Breast epithelium (tissue), 4 donors: Measurements from ENCODE around the gene ZNF236. TPM values are rescaled to one million over a fixed set of nuclear protein-coding genes. Genes with fewer than 3 reads are reported as not detected.
"Not testable (repeated sequence)": the region's sequence is repeated elsewhere in the genome, so short reads cannot be mapped to it uniquely, and the experiment has no call there.

Experiments used
- DNase-seq, 2 donors: peaks; one replicate each; pipeline ENCODE4 v3.0.0-alpha.2; 2019; ENCODE audit warnings: low spot score in 2 of 2
- H3K27ac ChIP-seq, 2 donors: fragments of 200-600 bp; sonication (generic) in 1 of 2; one replicate each; pipeline ENCODE4 v1.5.1; 2016 to 2019; ENCODE audit warnings: mild to moderate bottlenecking in 1 of 2
- H3K27me3 ChIP-seq, 2 donors: fragments of 200-600 bp; sonication (generic) in 1 of 2; one replicate each; pipeline versions ENCODE4 v1.5.1 to v1.6.0; 2017 to 2019; ENCODE audit warnings: control low read depth in 1 of 2, mild to moderate bottlenecking in 1 of 2
- H3K36me3 ChIP-seq: fragments of 200-600 bp; one replicate; pipeline ENCODE4 v1.5.1; 2019
- H3K4me1 ChIP-seq, 2 donors: fragments of 200-600 bp; sonication (generic); one replicate each; pipeline ENCODE4 v1.5.1; 2016 to 2019; ENCODE audit warnings: control low read depth in 1 of 2
- H3K4me3 ChIP-seq, 3 donors: fragments of 200-600 bp; sonication (generic); 1 replicate in 2 of 3; 2 replicates in 1 of 3; pipeline ENCODE4 v1.5.1; 2016 to 2019; ENCODE audit warnings: mild to moderate bottlenecking in 3 of 3, moderate library complexity in 2 of 3
- H3K9me3 ChIP-seq, 2 donors: fragments of 200-600 bp; sonication (generic) in 1 of 2; one replicate each; pipeline ENCODE4 v1.5.1; 2016 to 2019; ENCODE audit warnings: control low read depth in 1 of 2
- POLR2A ChIP-seq: fragments of 450-650 bp; IDR thresholded peaks from one replicate; pipeline ENCODE4 v1.6.1; 2016; ENCODE audit warnings: antibody characterized with exemption, mild to moderate bottlenecking, moderate library complexity
- POLR2AphosphoS5 ChIP-seq, 3 donors: sonication (generic); formaldehyde crosslinking; IDR thresholded peaks; one replicate each; pipeline ENCODE4 v1.6.1; 2017; ENCODE audit warnings: antibody characterized with exemption in 3 of 3
- intact Hi-C: fragments of 100-400 bp; cut with DNase I; formaldehyde crosslinking; loops from one replicate; pipeline ENCODE4 v1.15.1; 2023; ENCODE audit warnings: low total_unique reads
- total RNA-seq, 3 donors: library from RNA; depleted of rRNA; stranded (reverse); fragments of >200 nt; gene quantifications; one replicate each; pipeline ENCODE4 v1.1.0, GENCODE V29; 2016
- TF ChIP-seq, protein P1 (sequence below), 3 donors: fragments of 450-650 bp; IDR thresholded peaks; one replicate each; pipeline ENCODE4 v1.5.1; 2016 to 2017; ENCODE audit warnings: antibody characterized with exemption in 3 of 3, mild to moderate bottlenecking in 3 of 3, moderate library complexity in 3 of 3

ZNF236 gene
- total RNA-seq, 3 donors from 2014 or later: 12.3 to 28.2 (median 27.1) TPM

DNA sequence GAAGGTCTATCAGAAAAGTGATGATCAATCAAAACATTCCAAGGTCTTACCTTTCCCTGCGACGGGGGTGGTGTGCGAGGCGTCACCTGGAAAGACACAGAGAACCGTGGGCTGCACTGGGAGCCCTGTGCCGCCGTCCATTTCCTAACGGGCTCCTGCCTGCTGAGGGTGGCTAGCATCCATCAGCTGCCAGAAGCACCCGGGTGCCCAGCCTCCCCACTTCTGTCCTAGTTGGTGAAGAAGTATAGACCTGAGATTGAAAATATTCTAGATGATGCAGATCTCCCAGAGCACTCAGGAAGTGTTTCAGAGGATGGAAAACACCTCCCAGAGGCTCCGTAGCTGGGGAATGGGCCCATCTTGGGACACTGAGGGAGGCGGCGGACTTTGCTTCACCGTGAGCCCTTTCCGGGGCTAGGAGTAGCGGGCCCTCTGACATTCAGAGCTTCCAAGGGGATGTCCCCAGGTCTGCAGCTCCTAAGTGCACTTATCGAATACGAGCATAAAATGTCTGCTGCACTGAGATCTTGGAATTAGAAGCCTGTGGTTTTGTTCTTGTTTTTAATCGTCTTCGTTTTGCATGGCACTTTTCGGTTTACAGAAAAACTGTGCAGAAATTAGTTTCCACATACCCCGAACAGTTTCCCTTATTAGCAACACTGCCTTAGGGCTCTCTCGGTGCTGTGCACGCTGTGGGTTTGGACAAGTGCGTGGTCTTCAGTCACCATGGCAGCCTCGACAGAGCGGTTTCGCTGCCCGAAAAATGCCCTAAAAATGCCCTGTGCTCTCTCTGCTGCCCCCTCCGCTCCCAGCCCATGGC, 166.7 kb downstream of the ZNF236 start:
- Histone ChIP-seq H3K9me3 (no peaks in the 10 kb centered on the region), H3K27me3 (no peaks in the 10 kb centered on the region), H3K4me1 (no peaks in the 10 kb centered on the region), H3K36me3 (no peaks in the 10 kb centered on the region), H3K27ac (peak overlapping the region in 1 of 2 donors; percentile 32), H3K4me3 (no peak overlapping the region)
- no peak for DNase-seq
- intact Hi-C loops: no loop called here
- TF ChIP-seq, protein P1, sequence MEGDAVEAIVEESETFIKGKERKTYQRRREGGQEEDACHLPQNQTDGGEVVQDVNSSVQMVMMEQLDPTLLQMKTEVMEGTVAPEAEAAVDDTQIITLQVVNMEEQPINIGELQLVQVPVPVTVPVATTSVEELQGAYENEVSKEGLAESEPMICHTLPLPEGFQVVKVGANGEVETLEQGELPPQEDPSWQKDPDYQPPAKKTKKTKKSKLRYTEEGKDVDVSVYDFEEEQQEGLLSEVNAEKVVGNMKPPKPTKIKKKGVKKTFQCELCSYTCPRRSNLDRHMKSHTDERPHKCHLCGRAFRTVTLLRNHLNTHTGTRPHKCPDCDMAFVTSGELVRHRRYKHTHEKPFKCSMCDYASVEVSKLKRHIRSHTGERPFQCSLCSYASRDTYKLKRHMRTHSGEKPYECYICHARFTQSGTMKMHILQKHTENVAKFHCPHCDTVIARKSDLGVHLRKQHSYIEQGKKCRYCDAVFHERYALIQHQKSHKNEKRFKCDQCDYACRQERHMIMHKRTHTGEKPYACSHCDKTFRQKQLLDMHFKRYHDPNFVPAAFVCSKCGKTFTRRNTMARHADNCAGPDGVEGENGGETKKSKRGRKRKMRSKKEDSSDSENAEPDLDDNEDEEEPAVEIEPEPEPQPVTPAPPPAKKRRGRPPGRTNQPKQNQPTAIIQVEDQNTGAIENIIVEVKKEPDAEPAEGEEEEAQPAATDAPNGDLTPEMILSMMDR (IDR thresholded peaks at IDR 0.05): no peak
- TF ChIP-seq POLR2AphosphoS5 (IDR thresholded peaks at IDR 0.05) (no peak), POLR2A (no peak)

DNA sequence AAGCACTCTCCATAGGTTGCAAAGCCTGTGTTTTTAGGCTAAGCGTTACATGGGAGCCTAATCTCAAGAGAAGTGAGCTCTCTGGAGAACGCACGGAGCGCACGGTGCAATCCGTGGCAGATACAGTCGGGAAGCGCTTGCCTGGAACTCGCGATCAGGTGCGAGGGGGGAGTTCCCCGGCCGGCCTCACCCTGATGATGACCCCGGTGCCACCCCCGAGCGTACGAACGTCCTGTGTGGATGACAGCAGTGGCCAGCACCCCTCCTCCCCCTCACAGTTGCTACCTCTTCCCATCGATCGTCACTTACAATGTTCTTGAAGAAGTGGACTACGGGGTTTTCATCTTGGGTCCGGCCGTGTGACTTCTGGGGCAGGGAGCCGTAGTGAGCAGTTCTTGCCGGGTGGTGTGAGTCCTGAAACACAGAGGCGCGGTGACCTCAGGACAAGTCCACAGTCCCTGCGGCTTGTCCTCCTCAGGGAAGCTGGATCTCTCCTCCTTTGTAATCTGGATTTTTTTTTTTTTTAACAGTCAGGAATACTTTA, 167.4 kb downstream of the ZNF236 start:
- intact Hi-C loops: no loop called here
- H3K27me3 ChIP-seq: no peaks in the 10 kb centered on the region
- H3K9me3 ChIP-seq: no peaks in the 10 kb centered on the region
- H3K36me3 ChIP-seq: no peaks in the 10 kb centered on the region
- no peaks in the 10 kb centered on the region for H3K4me1 ChIP-seq
- no peak overlapping the region for H3K27ac ChIP-seq
- TF ChIP-seq, protein P1 (IDR thresholded peaks at IDR 0.05): no peak
- TF ChIP-seq POLR2A: no peak
- TF ChIP-seq POLR2AphosphoS5 (IDR thresholded peaks at IDR 0.05): no peak
- no peak for DNase-seq
- no peak overlapping the region for H3K4me3 ChIP-seq

DNA sequence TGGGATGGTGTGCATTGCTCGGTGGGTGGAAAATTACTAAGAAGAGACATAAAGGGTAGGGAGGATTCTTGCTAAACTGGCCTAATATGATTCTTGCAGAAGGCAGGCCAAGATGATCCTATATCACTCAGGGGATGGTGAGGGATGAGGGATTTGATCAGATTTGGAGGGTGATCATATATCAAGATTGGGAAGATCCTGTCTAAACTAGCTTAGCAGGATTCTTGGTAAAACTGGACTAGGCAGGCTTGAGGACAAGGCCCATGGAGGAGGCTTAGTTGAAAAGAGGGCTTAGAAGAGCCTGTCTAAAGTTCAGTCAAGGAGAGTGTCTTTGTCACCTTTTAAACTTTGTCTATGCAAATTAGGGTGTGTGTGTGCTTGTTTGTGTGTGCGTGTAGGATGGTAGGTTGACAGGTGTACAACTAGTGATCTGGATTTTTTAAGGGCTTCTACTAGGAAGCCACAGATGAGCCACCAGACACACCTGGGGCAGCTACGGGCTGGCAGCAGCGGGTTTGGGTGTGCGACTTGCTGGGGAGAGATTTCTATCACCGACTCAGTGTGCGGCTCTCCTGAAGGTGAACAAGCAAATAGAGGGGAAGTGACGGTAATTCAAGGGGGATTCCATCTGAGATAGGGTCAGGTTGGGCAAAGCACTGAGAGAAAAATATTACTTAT, 168.1 kb downstream of the ZNF236 start:
- H3K9me3 ChIP-seq, H3K4me1 ChIP-seq, H3K36me3 ChIP-seq, intact Hi-C loops, H3K27me3 ChIP-seq, H3K4me3 ChIP-seq, H3K27ac ChIP-seq, DNase-seq: not testable (repeated sequence)

DNA sequence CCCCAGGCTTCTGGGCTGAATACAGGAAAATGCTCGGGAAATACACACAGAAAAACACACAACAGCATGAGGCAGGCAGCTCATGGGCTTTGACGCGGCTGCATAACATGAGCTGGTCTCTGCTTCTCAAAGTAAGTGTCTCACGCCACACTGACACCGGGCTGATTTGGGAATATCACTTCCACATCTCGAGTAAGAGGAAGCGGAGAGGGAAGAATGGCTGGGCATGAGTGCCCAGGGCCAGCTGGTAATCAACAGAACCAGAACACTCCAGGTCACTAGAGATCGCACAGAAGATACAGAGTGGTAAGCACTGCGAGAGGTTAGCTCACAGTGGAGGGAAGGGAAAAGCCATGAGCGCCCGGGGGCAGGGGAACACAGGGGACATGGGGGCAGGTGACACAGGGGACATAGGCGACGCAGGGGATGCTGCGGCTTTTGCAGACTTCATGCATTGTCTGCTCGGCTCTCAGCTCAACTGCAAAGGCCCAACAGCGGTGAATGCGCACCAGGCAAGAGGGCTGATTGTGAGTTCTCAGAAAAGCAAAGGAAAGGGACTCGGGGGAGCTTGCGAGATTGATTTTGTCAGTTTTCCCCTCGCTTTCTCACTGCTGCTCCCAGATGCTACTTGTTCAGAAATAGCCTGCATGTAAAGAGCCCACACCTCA, 168.8 kb downstream of the ZNF236 start:
- Histone ChIP-seq H3K9me3 (no peaks in the 10 kb centered on the region), H3K36me3 (no peaks in the 10 kb centered on the region), H3K27ac (no peak overlapping the region), H3K27me3 (no peaks in the 10 kb centered on the region), H3K4me1 (no peaks in the 10 kb centered on the region), H3K4me3 (no peak overlapping the region)
- no peak for DNase-seq
- TF ChIP-seq POLR2A (no peak), POLR2AphosphoS5 (IDR thresholded peaks at IDR 0.05) (no peak)
- TF ChIP-seq, protein P1 (IDR thresholded peaks at IDR 0.05): no peak
- intact Hi-C loops: no loop called here

DNA sequence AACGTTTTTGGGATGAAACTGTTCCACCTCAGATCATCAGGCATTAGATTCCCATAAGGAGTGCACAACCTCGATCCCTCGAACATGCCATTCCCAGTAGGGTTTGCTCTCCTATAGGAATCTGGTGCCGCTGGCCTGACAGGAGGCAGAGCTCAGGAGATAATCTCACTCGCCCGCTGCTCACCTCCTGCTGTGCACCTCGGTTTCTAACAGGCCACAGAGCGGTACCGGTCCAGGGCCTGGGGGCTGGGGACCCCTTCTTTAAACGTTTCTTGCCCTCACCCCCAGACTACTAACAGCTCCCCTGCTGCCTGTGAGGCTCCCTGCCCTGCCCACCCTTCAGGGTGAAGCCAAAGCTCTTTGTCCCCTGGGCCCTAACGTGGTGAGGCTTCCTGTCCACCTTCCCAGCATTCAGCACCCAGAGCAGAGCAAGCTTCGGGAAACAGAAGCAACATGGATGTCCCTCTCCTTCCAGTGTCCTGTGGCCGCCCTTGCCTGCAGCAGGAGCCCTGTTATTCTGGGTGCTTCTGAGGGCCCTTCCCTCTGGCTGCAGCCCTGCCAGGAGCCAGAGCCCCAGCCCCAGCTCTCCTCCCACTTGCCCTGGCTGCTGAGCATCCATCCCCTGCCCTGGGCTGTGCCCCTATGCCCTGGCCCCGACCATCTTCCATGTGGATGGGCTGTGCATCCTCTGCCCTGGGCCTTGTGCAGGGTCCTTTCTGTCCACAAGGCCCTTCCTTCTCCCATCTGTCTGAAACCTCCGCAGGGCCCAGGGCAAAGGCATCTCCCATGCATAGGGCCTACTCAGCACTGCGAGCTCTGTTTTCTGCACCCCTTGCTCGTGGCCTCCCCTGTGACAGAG, 170.1 kb downstream of the ZNF236 start:
- Histone ChIP-seq H3K27me3 (no peaks in the 10 kb centered on the region), H3K9me3 (no peaks in the 10 kb centered on the region), H3K4me3 (no peak overlapping the region), H3K4me1 (no peaks in the 10 kb centered on the region), H3K36me3 (no peaks in the 10 kb centered on the region), H3K27ac (no peak overlapping the region)
- TF ChIP-seq POLR2AphosphoS5 (IDR thresholded peaks at IDR 0.05) (no peak), POLR2A (no peak)
- TF ChIP-seq, protein P1 (IDR thresholded peaks at IDR 0.05): no peak
- DNase-seq: no peak
- intact Hi-C loops: no loop called here
